NCI-H2171 (cell line): ENCODE data around the gene BCLAF1.
"Not testable (repeated sequence)": the region's sequence is repeated elsewhere in the genome, so short reads cannot be mapped to it uniquely, and the experiment has no call there.

Experiments
- DNase-seq: peaks from one replicate; lab custom pipeline; 2025; lab: John Stamatoyannopoulos, UW

The BCLAF1 gene

GRCh38 chr6:136309729-136310311 is 20.2 kb upstream of the BCLAF1 start:
- DNase-seq = no peak

- no peak for DNase-seq
Observed at GRCh38 chr6:136309171-136309570, 19.5 kb upstream of the BCLAF1 start.

DNA sequence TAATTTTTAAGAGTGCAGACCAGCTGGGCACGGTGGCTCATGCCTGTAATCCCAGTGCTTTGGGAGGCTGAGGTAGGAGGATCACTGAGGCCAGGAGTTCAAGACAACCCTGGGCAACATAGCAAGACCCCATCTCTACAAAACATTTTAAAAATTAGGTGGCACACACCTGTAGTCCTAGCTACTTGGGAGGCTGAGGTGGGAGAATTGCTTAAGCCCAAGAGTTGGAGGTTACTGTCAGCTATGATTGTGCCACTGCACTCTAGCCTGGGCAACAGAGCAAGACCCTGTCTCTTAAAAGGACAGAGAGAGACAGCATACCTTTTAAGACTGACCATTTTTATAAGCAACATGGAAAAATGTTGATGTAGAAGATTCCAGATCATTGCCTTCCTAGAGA is 18.8 kb upstream of the BCLAF1 start:
- not testable (repeated sequence) for DNase-seq

- DNase-seq = peak; percentile 17
Observed at GRCh38 chr6:136307351-136307750, 17.7 kb upstream of the BCLAF1 start.

GRCh38 chr6:136306466-136306865 is 16.8 kb upstream of the BCLAF1 start:
- no peak for DNase-seq

GRCh38 chr6:136304410-136304809 is 14.8 kb upstream of the BCLAF1 start:
- no peak for DNase-seq

DNA sequence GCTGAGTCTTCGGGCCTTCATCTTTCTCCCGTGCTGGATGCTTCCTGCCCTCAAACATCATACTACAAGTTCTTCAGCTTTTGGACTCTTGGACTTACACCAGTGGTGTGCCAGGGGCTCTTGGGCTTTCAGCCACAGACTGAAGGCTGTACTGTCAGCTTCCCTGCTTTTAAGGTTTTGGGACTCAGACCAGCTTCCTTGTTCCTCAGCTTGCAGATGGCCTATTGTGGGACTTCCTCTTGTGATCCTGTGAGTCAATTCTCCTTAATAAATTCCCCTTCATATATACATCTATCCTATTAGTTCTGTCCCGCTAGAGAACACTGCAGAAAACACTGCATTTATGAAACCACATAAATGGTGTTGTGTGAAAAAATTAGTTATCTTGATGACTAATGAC is 13.9 kb upstream of the BCLAF1 start:
- no peak for DNase-seq

DNA sequence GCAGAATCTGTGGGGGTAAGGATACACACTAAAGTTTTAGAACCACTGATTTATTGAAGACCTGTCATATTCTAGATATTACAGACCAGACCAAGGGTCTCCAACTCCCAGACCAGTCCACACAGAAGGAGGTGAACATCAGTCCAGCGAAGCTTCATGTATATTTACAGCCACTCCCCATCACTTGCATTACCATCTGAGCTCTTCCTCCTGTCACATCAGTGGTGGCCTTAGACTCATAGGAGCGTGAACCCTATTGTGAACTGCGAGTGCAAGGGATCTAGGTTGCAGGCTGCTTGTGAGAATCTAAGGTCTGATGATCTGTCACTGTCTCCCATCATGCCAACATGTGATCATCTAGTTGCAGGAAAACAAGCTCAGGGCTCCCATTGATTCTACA is 5.0 kb upstream of the BCLAF1 start:
- DNase-seq = no peak

- DNase-seq = peak; percentile 81
Observed at GRCh38 chr6:136290410-136291010, 864 bp upstream of the BCLAF1 start.

DNA sequence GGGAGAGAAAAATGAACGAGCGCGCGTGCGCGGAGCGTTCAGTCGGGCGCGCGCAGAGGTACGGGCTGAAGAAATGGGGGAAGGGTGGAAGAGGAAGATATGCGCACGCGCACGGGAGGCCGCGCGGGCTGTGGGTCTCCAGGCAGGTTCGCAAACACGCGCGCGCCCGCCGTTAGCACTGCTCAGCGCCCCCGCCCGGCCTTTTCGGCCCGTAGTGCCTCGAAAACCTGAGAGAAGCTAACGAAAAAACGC is 393 bp downstream of the BCLAF1 start:
- DNase-seq = peak; percentile 95

- peak; percentile 11 for DNase-seq
Observed at GRCh38 chr6:136288566-136289326, 900 bp downstream of the BCLAF1 start.

DNA sequence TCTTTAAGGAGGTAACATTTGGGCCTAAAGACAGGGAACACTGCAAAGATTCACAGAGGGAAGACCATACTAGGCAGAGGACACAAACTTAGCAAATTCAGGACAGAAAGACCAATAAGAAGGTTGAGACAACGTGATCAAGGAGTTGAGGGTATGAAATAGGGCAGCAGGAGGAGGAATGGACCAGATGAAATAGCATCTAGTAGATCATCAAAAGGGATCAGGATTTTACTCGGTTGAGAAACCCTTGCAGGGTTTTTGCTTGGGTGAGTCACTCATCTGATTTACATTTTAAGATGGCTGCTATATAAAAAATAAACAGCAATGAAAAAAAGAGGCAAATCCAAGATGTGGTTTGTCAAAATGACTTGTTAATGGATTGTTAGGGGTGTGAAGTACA is 4.7 kb downstream of the BCLAF1 start:
- DNase-seq = no peak

DNA sequence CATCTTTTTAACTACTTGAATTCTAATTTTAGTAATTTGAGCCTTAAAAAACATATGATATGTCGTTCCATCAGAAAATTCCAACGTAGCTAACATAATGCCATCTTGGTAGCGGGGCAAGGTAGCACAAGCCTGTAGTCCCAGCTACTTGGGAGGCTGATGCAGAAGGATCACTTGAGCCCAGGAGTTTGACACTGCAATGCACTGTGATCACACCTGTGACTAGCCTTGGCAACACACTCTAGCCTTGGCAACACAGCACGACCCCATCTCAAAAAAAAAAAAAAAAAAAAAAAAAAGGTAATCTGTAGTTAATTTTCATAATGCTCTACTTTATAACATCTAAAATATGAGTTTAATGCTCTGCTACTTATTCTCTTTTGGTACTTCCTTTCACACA is 6.7 kb downstream of the BCLAF1 start:
- no peak for DNase-seq

- no peak for DNase-seq
Observed at GRCh38 chr6:136280032-136280609, 9.5 kb downstream of the BCLAF1 start.

DNA sequence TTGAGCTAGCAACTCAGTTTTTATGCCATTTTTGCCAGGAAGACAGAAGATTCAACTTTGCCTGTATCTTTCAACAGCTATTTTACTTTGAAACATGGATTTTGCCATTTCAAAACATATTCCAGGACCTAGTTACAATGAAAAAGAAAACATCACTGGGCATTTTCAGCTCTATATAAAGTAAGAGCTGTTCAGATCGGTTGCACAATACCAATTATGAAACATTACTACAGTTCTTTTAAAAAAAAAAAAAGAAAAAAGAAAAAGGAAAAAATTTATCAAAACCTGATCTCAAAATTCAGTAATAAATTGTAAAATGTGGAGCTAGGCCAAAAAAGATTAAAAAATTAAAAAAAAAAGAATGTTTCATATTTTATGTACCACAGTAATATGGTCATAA is 15.6 kb downstream of the BCLAF1 start:
- DNase-seq = no peak

DNA sequence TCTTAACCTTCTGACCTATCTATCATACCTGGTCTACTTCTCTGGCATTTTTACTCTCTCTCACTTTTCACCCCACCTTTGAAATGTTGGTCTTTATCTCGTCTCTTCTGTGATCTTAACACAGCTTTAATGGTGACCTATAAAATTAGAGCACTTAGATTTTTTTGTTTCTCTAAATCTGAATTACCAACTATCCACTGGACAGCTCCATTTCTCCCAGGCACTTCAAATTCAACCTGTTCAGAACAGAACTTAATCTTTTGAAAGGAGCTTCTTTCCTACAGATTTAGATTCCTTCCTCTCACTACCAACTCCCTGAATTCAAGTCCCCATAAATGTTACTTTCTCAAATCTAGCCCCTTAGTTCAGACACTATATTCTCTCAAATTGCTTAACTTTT is 24.5 kb downstream of the BCLAF1 start:
- no peak for DNase-seq

- DNase-seq = no peak
Observed at GRCh38 chr6:136262940-136263339, 26.7 kb downstream of the BCLAF1 start.

DNA sequence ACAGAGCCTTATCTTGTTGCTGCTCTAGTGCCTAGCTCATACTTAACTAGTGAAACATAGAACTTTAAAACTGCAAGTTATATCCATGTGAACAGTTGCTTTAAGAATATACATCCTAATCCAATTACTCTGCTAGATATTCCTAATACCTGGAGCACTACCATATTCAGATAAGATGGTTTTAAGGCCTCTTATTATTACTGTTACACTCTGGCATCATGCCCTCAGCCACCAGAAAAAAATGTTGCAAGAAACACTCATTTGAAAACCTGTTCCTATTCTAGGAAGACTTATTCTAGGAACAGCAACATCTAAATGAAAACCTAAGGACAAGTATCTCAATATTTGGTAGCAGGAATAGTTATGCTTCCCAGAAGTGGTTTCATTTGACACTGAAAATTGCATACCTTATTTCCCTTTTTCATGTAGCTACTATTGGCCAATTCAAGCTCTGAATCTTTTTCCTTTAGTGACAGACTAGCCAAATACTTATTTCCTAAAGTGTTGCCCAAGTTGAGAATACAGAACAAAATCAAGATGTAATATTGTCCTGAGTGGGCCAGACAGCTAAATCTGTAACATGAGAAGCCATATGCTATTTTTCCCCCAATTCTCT is 34.7 kb downstream of the BCLAF1 start:
- DNase-seq = no peak

DNA sequence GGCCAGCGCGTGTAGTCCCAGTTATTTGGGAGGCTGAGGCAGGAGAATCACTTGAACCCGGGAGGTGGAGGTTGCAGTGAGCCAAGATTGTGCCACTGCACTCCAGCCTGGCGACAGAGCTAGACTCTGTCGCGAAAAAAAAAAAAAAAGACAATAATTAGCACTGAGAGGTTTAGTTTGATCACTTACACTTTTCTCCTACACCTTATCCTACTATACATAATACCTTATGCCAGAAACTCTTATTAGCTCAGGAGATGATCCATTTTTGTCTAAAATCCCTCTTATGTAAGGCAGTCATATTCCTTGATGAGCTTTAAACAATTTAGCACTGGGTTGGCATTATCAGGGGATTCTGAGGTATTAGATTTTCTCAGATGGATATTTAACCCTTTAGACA is 35.9 kb downstream of the BCLAF1 start:
- no peak for DNase-seq

DNA sequence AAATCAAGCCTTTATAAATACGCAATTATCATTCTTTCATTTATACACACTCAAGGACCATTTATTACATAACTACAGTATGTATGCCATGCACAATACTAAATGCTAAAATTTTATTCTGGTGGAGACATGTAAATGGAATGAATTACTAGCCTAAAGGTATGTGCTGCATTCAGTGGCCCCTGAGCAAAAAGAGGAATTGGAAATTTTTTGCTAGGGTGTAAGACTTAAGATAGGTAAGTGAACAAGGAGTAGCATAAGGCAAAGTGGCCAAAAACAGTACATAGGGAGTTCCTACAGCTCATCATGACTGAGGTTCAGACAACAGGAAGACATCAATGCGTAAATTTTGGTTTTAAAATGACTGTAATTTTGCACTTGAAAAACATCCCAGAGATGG is 37.2 kb downstream of the BCLAF1 start:
- no peak for DNase-seq

- no peak for DNase-seq
Observed at GRCh38 chr6:136251394-136251793, 38.3 kb downstream of the BCLAF1 start.

DNA sequence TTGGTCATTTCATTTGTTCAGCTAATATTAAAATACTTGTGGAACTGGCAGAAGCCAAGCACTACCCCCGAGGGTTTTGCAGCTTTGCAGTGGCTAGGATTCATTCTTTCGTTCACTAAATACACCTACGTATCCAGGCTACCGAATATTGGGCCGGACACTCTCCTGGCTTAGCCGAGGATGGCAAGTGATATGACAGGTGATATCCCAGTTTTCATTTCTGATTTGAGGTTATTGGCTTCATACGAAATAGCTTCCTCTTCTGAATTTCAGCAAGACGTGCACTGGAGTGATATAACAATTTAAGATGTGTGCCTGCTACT is 39.0 kb downstream of the BCLAF1 start:
- DNase-seq = no peak
